GM12892 (cell line): ENCODE data around the gene RFC4.

Experiments used
- DNase-seq: peaks from one replicate; pipeline ENCODE4 v3.0.0; 2011; ENCODE audit not compliant: insufficient read length
- FAIRE-seq: peaks from 2 replicates; lab custom pipeline; 2011; peaks lifted over from hg19 to GRCh38; lab: Jason Lieb, UNC
- POLR2A ChIP-seq: IDR thresholded peaks from 2 replicates; pipeline ENCODE4 v1.6.1; 2011; ENCODE audit warnings: low read depth, low read length, control low read depth
- POLR2AphosphoS5 ChIP-seq: IDR thresholded peaks from 2 replicates; pipeline ENCODE4 v1.6.1; 2011; ENCODE audit warnings: low read depth, low read length, control low read depth
- TAF1 ChIP-seq: IDR thresholded peaks from 2 replicates; pipeline ENCODE4 v1.6.1; 2011; ENCODE audit warnings: low read depth, mild to moderate bottlenecking, control low read depth, low read length, borderline replicate concordance

Gene RFC4

GRCh38 chr3:186783058-186783730 lies 23.1 kb downstream of the RFC4 start, which contains the start of gene EIF4A2:
Gene EIF4A2 (plus strand): TSS chr3:186783577. CDS start chr3:186783611, 34 bp downstream.
- DNase-seq (peak; percentile 77), FAIRE-seq (peak; percentile 86)
- TF ChIP-seq POLR2AphosphoS5 (peak; percentile 100), TAF1 (peak; percentile 100), POLR2A (peak; percentile 100)

GRCh38 chr3:186782542-186783057 lies 23.7 kb downstream of the RFC4 start:
- FAIRE-seq (no peak), DNase-seq (no peak)
- TF ChIP-seq POLR2AphosphoS5: no peak
- no peak for TF ChIP-seq POLR2A
- TF ChIP-seq TAF1: no peak

GRCh38 chr3:186779204-186779603 lies 27.1 kb downstream of the RFC4 start:
- TF ChIP-seq POLR2A: no peak
- TF ChIP-seq TAF1: no peak
- no peak for TF ChIP-seq POLR2AphosphoS5
- DNase-seq (no peak), FAIRE-seq (no peak)

- FAIRE-seq (no peak), DNase-seq (no peak)
- no peak for TF ChIP-seq TAF1
- TF ChIP-seq POLR2A: no peak
- no peak for TF ChIP-seq POLR2AphosphoS5
Observed at GRCh38 chr3:186775999-186776398, 30.3 kb downstream of the RFC4 start.

- FAIRE-seq (peak; percentile 94), DNase-seq (peak; percentile 80)
- TF ChIP-seq POLR2A (peak; percentile 81), POLR2AphosphoS5 (peak; percentile 62; the same call in 1 of the 2 replicates), TAF1 (peak; percentile 48; the same call in 1 of the 2 replicates)
Observed at GRCh38 chr3:186772701-186773417, 33.4 kb downstream of the RFC4 start.

- TF ChIP-seq TAF1 (no peak), POLR2AphosphoS5 (no peak), POLR2A (no peak)
- DNase-seq (peak; percentile 31), FAIRE-seq (no peak)
Observed at GRCh38 chr3:186772281-186772694, 34.0 kb downstream of the RFC4 start.

GRCh38 chr3:186760897-186761447 lies 45.3 kb downstream of the RFC4 start:
- FAIRE-seq: no peak
- TF ChIP-seq POLR2A: no peak
- TF ChIP-seq TAF1: no peak
- TF ChIP-seq POLR2AphosphoS5: no peak

GRCh38 chr3:186760141-186760833 lies 46.0 kb downstream of the RFC4 start:
- no peak for FAIRE-seq
- no peak for DNase-seq
- TF ChIP-seq POLR2A (no peak), TAF1 (no peak)

More at GRCh38 chr3:186760897-186761447, 45.3 kb downstream of the RFC4 start:
- DNase-seq: no peak

GRCh38 chr3:186759231-186759930 lies 46.9 kb downstream of the RFC4 start:
- FAIRE-seq (no peak), DNase-seq (no peak)
- no peak for TF ChIP-seq TAF1
- TF ChIP-seq POLR2A: no peak
- TF ChIP-seq POLR2AphosphoS5: no peak

GRCh38 chr3:186757686-186758220 lies 48.5 kb downstream of the RFC4 start:
- no peak for FAIRE-seq
- no peak for DNase-seq
- TF ChIP-seq POLR2AphosphoS5 (no peak), POLR2A (no peak), TAF1 (no peak)
